COR-L47 (cell line): Measurements from ENCODE around the gene ZAP70.
A peak's percentile ranks its signal among the peaks of the same experiment; 100 is the strongest.
"Not testable (repeated sequence)": the region's sequence is repeated elsewhere in the genome, so short reads cannot be mapped to it uniquely, and the experiment has no call there.

Source experiments
- DNase-seq: peaks from one replicate; lab custom pipeline; 2025; lab: John Stamatoyannopoulos, UW

Gene ZAP70

GRCh38 chr2:97698530-97698929 lies 14.8 kb upstream of the ZAP70 start:
- no peak for DNase-seq

GRCh38 chr2:97699765-97700444 lies 13.5 kb upstream of the ZAP70 start:
- peak; percentile 43 for DNase-seq

- no peak for DNase-seq
Measured at GRCh38 chr2:97701186-97701585, 12.2 kb upstream of the ZAP70 start.

- DNase-seq = no peak
Measured at GRCh38 chr2:97701851-97702465, 11.4 kb upstream of the ZAP70 start.

GRCh38 chr2:97702731-97703470 lies 10.5 kb upstream of the ZAP70 start:
- no peak for DNase-seq

- DNase-seq = no peak
Measured at GRCh38 chr2:97703741-97704140, 9.6 kb upstream of the ZAP70 start.

- DNase-seq = no peak
Measured at GRCh38 chr2:97704989-97705388, 8.4 kb upstream of the ZAP70 start.

- no peak for DNase-seq
Measured at GRCh38 chr2:97706112-97706511, 7.3 kb upstream of the ZAP70 start.

- no peak for DNase-seq
Measured at GRCh38 chr2:97706708-97707345, 6.5 kb upstream of the ZAP70 start.

GRCh38 chr2:97707362-97708047 lies 5.9 kb upstream of the ZAP70 start:
- no peak for DNase-seq

GRCh38 chr2:97708048-97708380 lies 5.4 kb upstream of the ZAP70 start:
- no peak for DNase-seq

- no peak for DNase-seq
Measured at GRCh38 chr2:97708608-97709007, 4.8 kb upstream of the ZAP70 start.

GRCh38 chr2:97711394-97711711 lies 2.0 kb upstream of the ZAP70 start:
- DNase-seq = no peak

GRCh38 chr2:97712175-97712574 lies 1.2 kb upstream of the ZAP70 start:
- not testable (repeated sequence) for DNase-seq

- DNase-seq = no peak
Measured at GRCh38 chr2:97712693-97713295, 582 bp upstream of the ZAP70 start.

- no peak for DNase-seq
Measured at GRCh38 chr2:97714084-97714949, 941 bp downstream of the ZAP70 start.

GRCh38 chr2:97714950-97715652 lies 1.7 kb downstream of the ZAP70 start:
- DNase-seq = no peak

- DNase-seq = no peak
Measured at GRCh38 chr2:97715951-97716694, 2.7 kb downstream of the ZAP70 start.

GRCh38 chr2:97716695-97717612 lies 3.6 kb downstream of the ZAP70 start:
- no peak for DNase-seq
